Gastrocnemius medialis (tissue), 4 donors: ENCODE measurements around the gene PRSS2. TPM values are rescaled to one million over a fixed set of nuclear protein-coding genes. Genes with fewer than 3 reads are reported as not detected.

Experiments
- ATAC-seq, 2 donors: fragments of 150-250 bp; one replicate each; pipeline ENCODE4 v1.9.1; 2016
- DNase-seq, 2 donors: peaks; one replicate each; pipeline ENCODE4 v3.0.0-alpha.2; 2019
- H3K27ac ChIP-seq, 4 donors: fragments of 200-600 bp; sonication (generic); 1 replicate in 1 of 4; 2 replicates in 3 of 4; pipeline ENCODE4 v1.5.1; 2016 to 2018; ENCODE audit warnings: mild to moderate bottlenecking in 2 of 4, moderate library complexity in 1 of 4
- H3K27me3 ChIP-seq, 3 donors: fragments of 200-600 bp; sonication (generic) in 2 of 3; 1 replicate in 1 of 3; 2 replicates in 2 of 3; pipeline versions ENCODE4 v1.5.1 to v1.6.0; 2016 to 2019; ENCODE audit warnings: mild to moderate bottlenecking in 1 of 3, moderate library complexity in 1 of 3
- H3K36me3 ChIP-seq, 2 donors: fragments of 200-600 bp; sonication (generic) in 1 of 2; one replicate each; pipeline ENCODE4 v1.5.1; 2017 to 2018
- H3K4me1 ChIP-seq, 2 donors: fragments of 200-600 bp; sonication (generic) in 1 of 2; one replicate each; pipeline ENCODE4 v1.5.1; 2016 to 2017; ENCODE audit warnings: mild to moderate bottlenecking in 2 of 2
- H3K4me3 ChIP-seq, 4 donors: fragments of 200-600 bp; sonication (generic) in 3 of 4; 1 replicate in 1 of 4; 2 replicates in 3 of 4; pipeline ENCODE4 v1.5.1; 2016 to 2019; ENCODE audit warnings: mild to moderate bottlenecking in 2 of 4
- H3K9me3 ChIP-seq, 3 donors: fragments of 200-600 bp; sonication (generic) in 2 of 3; 1 replicate in 1 of 3; 2 replicates in 2 of 3; pipeline ENCODE4 v1.5.1; 2016 to 2019
- CTCF ChIP-seq, 5 experiments: fragments of 450-650 bp in 3 of 5; fragments of 200-600 bp in 2 of 5; sonication (generic) in 2 of 5; IDR thresholded peaks in 4 of 5; conservative IDR thresholded peaks in 1 of 5; 1 replicate in 4 of 5; 2 replicates in 1 of 5; pipeline ENCODE4 v1.5.1; 2016 to 2019; ENCODE audit warnings: antibody characterized with exemption in 5 of 5, mild to moderate bottlenecking in 3 of 5, moderate library complexity in 3 of 5
- POLR2A ChIP-seq, 2 donors: fragments of 450-650 bp; IDR thresholded peaks; one replicate each; pipeline ENCODE4 v1.6.1; 2017; ENCODE audit warnings: antibody characterized with exemption in 2 of 2, mild to moderate bottlenecking in 2 of 2, moderate library complexity in 2 of 2
- in situ Hi-C, 4 donors: fragments of 200-750 bp; cut with MboI; loops; one replicate each; pipeline versions ENCODE4 v1.15.0 to v1.8.0; 2017; ENCODE audit warnings: low sequenced_read_pairs in 4 of 4
- intact Hi-C: fragments of 100-400 bp; cut with DNase I; formaldehyde crosslinking; loops from one replicate; pipeline ENCODE4 v1.15.1; 2023; ENCODE audit warnings: low total_unique reads
- total RNA-seq, 4 donors: library from RNA; depleted of rRNA; stranded (reverse); fragments of >200 nt; gene quantifications; one replicate each; pipeline versions ENCODE4 v1.1.0 to v1.2.3, GENCODE V29; 2016

PRSS2 gene
- total RNA-seq, 4 donors from 2014 or later = not detected

DNA sequence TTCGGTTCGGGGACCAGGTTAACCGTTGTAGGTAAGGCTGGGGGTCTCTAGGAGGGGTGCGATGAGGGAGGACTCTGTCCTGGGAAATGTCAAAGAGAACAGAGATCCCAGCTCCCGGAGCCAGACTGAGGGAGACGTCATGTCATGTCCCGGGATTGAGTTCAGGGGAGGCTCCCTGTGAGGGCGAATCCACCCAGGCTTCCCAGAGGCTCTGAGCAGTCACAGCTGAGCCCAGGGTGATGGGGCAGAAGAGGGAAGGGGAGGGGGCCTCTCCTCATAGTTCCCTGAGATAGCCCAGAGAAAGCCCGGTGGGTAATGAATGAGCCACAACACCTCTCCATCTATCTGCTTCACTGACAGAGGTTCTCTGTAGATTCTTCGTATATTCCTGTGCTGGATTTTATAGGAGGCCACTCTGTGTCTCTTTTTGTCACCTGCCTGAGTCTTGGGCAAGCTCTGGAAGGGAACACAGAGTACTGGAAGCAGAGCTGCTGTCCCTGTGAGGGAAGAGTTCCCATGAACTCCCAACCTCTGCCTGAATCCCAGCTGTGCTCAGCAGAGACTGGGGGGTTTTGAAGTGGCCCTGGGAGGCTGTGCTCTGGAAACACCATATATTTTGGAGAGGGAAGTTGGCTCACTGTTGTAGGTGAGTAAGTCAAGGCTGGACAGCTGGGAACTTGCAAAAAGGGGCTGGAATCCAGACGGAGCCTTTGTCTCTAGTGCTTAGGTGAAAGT lies 16.4 kb downstream of the PRSS2 start:
- DNase-seq (peak; percentile 46 to 51), ATAC-seq (peak; percentile 73 to 79)
- no peaks in the 10 kb centered on the region for H3K9me3 ChIP-seq
- in situ Hi-C loops = loop anchor here (10.0 to 25.0 kb wide), 4 partner anchors 150 to 252 kb away; no protein-coding TSS in a partner anchor
- intact Hi-C loops = no loop called here
- peak overlapping the region; percentile 50 to 74 (median 65) for H3K27ac ChIP-seq
- H3K4me3 ChIP-seq = no peak overlapping the region
- no peak for TF ChIP-seq CTCF (IDR thresholded peaks at IDR 0.05 in 4 of 5, conservative IDR thresholded peaks at IDR 0.05 in 1 of 5)
- no peaks in the 10 kb centered on the region for H3K27me3 ChIP-seq
- H3K4me1 ChIP-seq = no peaks in the 10 kb centered on the region
- no peaks in the 10 kb centered on the region for H3K36me3 ChIP-seq

- Histone ChIP-seq H3K27ac (peak overlapping the region; percentile 50 to 74 (median 65)), H3K4me3 (no peak overlapping the region), H3K36me3 (no peaks in the 10 kb centered on the region), H3K4me1 (no peaks in the 10 kb centered on the region), H3K9me3 (no peaks in the 10 kb centered on the region), H3K27me3 (no peaks in the 10 kb centered on the region)
- TF ChIP-seq CTCF (IDR thresholded peaks at IDR 0.05 in 4 of 5, conservative IDR thresholded peaks at IDR 0.05 in 1 of 5) (no peak), POLR2A (IDR thresholded peaks at IDR 0.05) (no peak)
- DNase-seq (no peak), ATAC-seq (no peak)
- intact Hi-C loops = no loop called here
- in situ Hi-C loops = loop anchor here (10.0 to 25.0 kb wide), 4 partner anchors 150 to 253 kb away; no protein-coding TSS in a partner anchor
Measured at GRCh38 chr7:142787783-142788182, 17.0 kb downstream of the PRSS2 start.

DNA sequence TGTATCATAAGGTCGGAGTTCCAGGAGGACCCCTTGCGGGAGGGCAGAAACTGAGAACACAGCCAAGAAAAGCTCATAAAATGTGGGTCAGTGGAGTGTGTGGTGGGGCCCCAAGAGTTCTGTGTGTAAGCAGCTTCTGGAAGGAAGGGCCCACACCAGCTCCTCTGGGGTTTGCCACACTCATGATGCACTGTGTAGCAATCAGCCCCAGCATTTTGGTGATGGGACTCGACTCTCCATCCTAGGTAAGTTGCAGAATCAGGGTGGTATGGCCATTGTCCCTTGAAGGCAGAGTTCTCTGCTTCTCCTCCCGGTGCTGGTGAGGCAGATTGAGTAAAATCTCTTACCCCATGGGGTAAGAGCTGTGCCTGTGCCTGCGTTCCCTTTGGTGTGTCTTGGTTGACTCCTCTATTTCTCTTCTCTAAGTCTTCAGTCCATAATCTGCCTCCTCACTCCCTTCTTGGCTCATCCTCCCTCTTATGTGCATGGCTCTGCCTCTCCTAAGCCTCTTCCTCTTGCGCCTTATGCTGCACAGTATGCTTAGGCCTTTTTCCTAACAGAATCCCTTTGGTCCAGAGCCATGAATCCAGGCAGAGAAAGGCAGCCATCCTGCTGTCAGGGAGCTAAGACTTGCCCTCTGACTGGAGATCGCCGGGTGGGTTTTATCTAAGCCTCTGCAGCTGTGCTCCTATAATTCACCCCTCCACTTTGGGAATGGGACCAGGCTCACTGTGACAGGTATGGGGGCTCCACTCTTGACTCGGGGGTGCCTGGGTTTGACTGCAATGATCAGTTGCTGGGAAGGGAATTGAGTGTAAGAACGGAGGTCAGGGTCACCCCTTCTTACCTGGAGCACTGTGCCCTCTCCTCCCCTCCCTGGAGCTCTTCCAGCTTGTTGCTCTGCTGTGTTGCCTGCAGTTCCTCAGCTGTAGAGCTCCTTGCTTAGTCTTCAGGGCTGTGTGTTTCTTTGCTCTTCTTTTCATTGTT lies 17.8 kb downstream of the PRSS2 start:
- H3K36me3 ChIP-seq = no peaks in the 10 kb centered on the region
- ATAC-seq (no peak), DNase-seq (no peak)
- H3K4me3 ChIP-seq = no peak overlapping the region
- no peak for TF ChIP-seq CTCF (IDR thresholded peaks at IDR 0.05 in 4 of 5, conservative IDR thresholded peaks at IDR 0.05 in 1 of 5)
- TF ChIP-seq POLR2A (IDR thresholded peaks at IDR 0.05) = no peak
- H3K9me3 ChIP-seq = no peaks in the 10 kb centered on the region
- in situ Hi-C loops = loop anchor here (10.0 to 25.0 kb wide), 4 partner anchors 151 to 254 kb away; no protein-coding TSS in a partner anchor
- peak overlapping the region in 3 of 4 donors; percentile 63 to 74 (median 67) for H3K27ac ChIP-seq
- intact Hi-C loops = no loop called here
- H3K27me3 ChIP-seq = no peaks in the 10 kb centered on the region
- H3K4me1 ChIP-seq = no peaks in the 10 kb centered on the region

- no peak overlapping the region for H3K27ac ChIP-seq
- in situ Hi-C loops = loop anchor here (10.0 to 25.0 kb wide), 4 partner anchors 152 to 255 kb away; no protein-coding TSS in a partner anchor
- no peaks in the 10 kb centered on the region for H3K36me3 ChIP-seq
- no peaks in the 10 kb centered on the region for H3K9me3 ChIP-seq
- intact Hi-C loops = no loop called here
- H3K27me3 ChIP-seq = no peaks in the 10 kb centered on the region
- ATAC-seq = no peak
- no peaks in the 10 kb centered on the region for H3K4me1 ChIP-seq
- DNase-seq = no peak
- TF ChIP-seq CTCF (IDR thresholded peaks at IDR 0.05 in 4 of 5, conservative IDR thresholded peaks at IDR 0.05 in 1 of 5) (no peak), POLR2A (IDR thresholded peaks at IDR 0.05) (no peak)
- no peak overlapping the region for H3K4me3 ChIP-seq
Measured at GRCh38 chr7:142789441-142789840, 18.7 kb downstream of the PRSS2 start.
